Ishikawa (cell line): ENCODE measurements around the gene DIPK1C.

Source experiments
- CEBPB ChIP-seq: IDR thresholded peaks from 2 replicates; pipeline ENCODE4 v1.6.1; 2012
- CREB1 ChIP-seq: IDR thresholded peaks from 2 replicates; pipeline ENCODE4 v1.6.1; 2012; ENCODE audit warnings: low read depth
- EGR1 ChIP-seq: IDR thresholded peaks from 2 replicates; pipeline ENCODE4 v1.6.1; 2012
- EP300 ChIP-seq: IDR thresholded peaks from 2 replicates; pipeline ENCODE4 v1.6.1; 2012; ENCODE audit warnings: borderline replicate concordance
- FOXM1 ChIP-seq: IDR thresholded peaks from 2 replicates; pipeline ENCODE4 v1.6.1; 2012; ENCODE audit warnings: low read depth, borderline replicate concordance
- NFIC ChIP-seq: IDR thresholded peaks from 2 replicates; pipeline ENCODE4 v1.6.1; 2012
- RAD21 ChIP-seq: IDR thresholded peaks from 2 replicates; pipeline ENCODE4 v1.6.1; 2012; ENCODE audit warnings: low read depth
- TAF1 ChIP-seq: IDR thresholded peaks from 2 replicates; pipeline ENCODE4 v1.6.1; 2012; ENCODE audit warnings: low read depth, mild to moderate bottlenecking
- TCF12 ChIP-seq: IDR thresholded peaks from 2 replicates; pipeline ENCODE4 v1.6.1; 2012; ENCODE audit warnings: low read depth
- YY1 ChIP-seq: IDR thresholded peaks from 2 replicates; pipeline ENCODE4 v1.6.1; 2012; ENCODE audit warnings: low read depth
- TF ChIP-seq, protein P1 (sequence below): IDR thresholded peaks from 2 replicates; pipeline ENCODE4 v1.6.1; 2012

DNA sequence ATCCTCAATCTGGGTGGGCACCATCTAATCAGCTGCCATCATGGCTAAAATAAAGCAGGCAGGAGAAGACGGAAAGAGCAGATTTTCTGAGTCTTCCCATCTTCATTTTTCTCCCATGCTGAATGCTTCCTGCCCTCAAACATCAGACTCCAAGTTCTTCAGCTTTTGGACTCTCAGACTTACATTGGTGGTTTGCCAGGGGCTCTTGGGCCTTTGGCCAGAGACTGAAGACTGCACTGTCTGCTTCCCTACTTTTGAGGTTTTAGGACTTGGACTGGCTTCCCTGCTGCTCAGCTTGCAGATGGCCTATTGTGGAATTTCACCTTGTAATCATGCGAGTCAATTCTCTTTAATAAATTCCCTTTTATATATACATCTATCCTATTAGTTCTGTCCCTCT is 36.6 kb downstream of the DIPK1C start:
- no peak for TF ChIP-seq RAD21
- TF ChIP-seq CEBPB: no peak
- TF ChIP-seq TCF12: no peak
- TF ChIP-seq EGR1: no peak
- TF ChIP-seq EP300: no peak
- no peak for TF ChIP-seq TAF1
- no peak for TF ChIP-seq YY1
- TF ChIP-seq, protein P1, sequence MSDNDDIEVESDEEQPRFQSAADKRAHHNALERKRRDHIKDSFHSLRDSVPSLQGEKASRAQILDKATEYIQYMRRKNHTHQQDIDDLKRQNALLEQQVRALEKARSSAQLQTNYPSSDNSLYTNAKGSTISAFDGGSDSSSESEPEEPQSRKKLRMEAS: no peak
- no peak for TF ChIP-seq CREB1
- TF ChIP-seq NFIC: no peak
- TF ChIP-seq FOXM1: no peak
